PC-9 (cell line): ENCODE measurements around the gene CBR1. TPM values are rescaled to one million over a fixed set of nuclear protein-coding genes. Genes with fewer than 3 reads are reported as not detected.

Experiments used
- BruUV-seq: library from RNA; stranded (reverse); fragments of 400-500 nt; replicated peaks from 2 replicates; lab custom pipeline; 2021; lab: Mats Ljungman, UMichigan
- CTCF ChIA-PET: fragments of 300-600 bp; sonication (Branson Sonifier 250); formaldehyde crosslinking; loops from one replicate; lab custom pipeline; 2022; ENCODE audit warnings: antibody characterized with exemption; lab: Charles Lee
- POLR2A ChIA-PET: fragments of 300-600 bp; sonication (Branson Sonifier 250); formaldehyde crosslinking; loops from one replicate; lab custom pipeline; 2022; ENCODE audit warnings: antibody characterized with exemption; ENCODE audit not compliant: unreplicated experiment; lab: Charles Lee
- DNase-seq, 2 experiments: peaks; one replicate each; pipeline versions ENCODE4 v3.0.0 to v3.0.0-alpha.2; 2015 to 2022; ENCODE audit warnings: mixed read lengths in 1 of 2
- H2AFZ ChIP-seq: fragments of 200-600 bp; sonication (generic); 2 replicates; pipeline ENCODE4 v1.8.1; 2017; ENCODE audit warnings: antibody characterized with exemption
- H3F3A ChIP-seq: fragments of 200-600 bp; sonication (generic); 2 replicates; pipeline ENCODE4 v1.8.1; 2017; ENCODE audit warnings: antibody characterized with exemption, mild to moderate bottlenecking, low read depth; ENCODE audit not compliant: insufficient read depth
- H3K27ac ChIP-seq: fragments of 200-600 bp; sonication (generic); 2 replicates; pipeline ENCODE4 v1.6.1; 2016; ENCODE audit warnings: mixed run types
- H3K27me3 ChIP-seq: fragments of 200-600 bp; sonication (generic); 2 replicates; pipeline ENCODE4 v1.6.1; 2016; ENCODE audit warnings: low read depth, mixed run types; ENCODE audit not compliant: insufficient read depth
- H3K36me3 ChIP-seq: fragments of 200-600 bp; sonication (generic); 2 replicates; pipeline ENCODE4 v1.6.1; 2016; ENCODE audit warnings: low read depth, mixed run types
- H3K4me1 ChIP-seq: fragments of 200-600 bp; sonication (generic); replicated peaks from 2 replicates; pipeline ENCODE4 v1.6.1; 2016; ENCODE audit warnings: mixed run types; ENCODE audit not compliant: insufficient read depth
- H3K4me2 ChIP-seq: fragments of 200-600 bp; sonication (generic); 2 replicates; pipeline ENCODE4 v1.6.1; 2017; ENCODE audit warnings: mixed run types
- H3K4me3 ChIP-seq: fragments of 200-600 bp; sonication (generic); 2 replicates; pipeline ENCODE4 v1.6.1; 2016; ENCODE audit warnings: mixed run types
- H3K79me2 ChIP-seq: fragments of 200-600 bp; sonication (generic); 2 replicates; pipeline ENCODE4 v1.6.1; 2017; ENCODE audit warnings: low read depth, mixed run types
- H3K9me2 ChIP-seq: fragments of 200-600 bp; sonication (generic); 2 replicates; pipeline ENCODE4 v1.8.1; 2017; ENCODE audit warnings: mild to moderate bottlenecking; ENCODE audit not compliant: insufficient read depth
- H3K9me3 ChIP-seq: fragments of 200-600 bp; sonication (generic); 2 replicates; pipeline ENCODE4 v1.8.1; 2016; ENCODE audit warnings: low read depth; ENCODE audit not compliant: insufficient read depth
- H4K20me1 ChIP-seq: fragments of 200-600 bp; sonication (generic); 2 replicates; pipeline ENCODE4 v1.8.1; 2017; ENCODE audit not compliant: insufficient read depth
- EZH2 ChIP-seq: fragments of 200-600 bp; sonication (generic); IDR thresholded peaks from 2 replicates; pipeline ENCODE4 v1.8.0; 2017; ENCODE audit warnings: antibody characterized with exemption, low read depth
- intact Hi-C: fragments of 100-400 bp; cut with micrococcal nuclease; formaldehyde crosslinking; loops from one replicate; pipeline ENCODE4 v1.10.0; 2022; ENCODE audit not compliant: unreplicated experiment
- total RNA-seq: library from RNA; stranded (reverse); gene quantifications from 2 replicates; pipeline ENCODE4 v1.2.3, GENCODE V29; 2021
- TF ChIP-seq, protein P1 (sequence below): fragments of 200-600 bp; sonication (generic); conservative IDR thresholded peaks from 2 replicates; pipeline ENCODE4 v1.6.1; 2017; ENCODE audit warnings: mixed run types, antibody characterized with exemption, mild to moderate bottlenecking, moderate library complexity

CBR1 gene
- total RNA-seq, 1 experiment from 2014 or later = 80.2 TPM

DNA sequence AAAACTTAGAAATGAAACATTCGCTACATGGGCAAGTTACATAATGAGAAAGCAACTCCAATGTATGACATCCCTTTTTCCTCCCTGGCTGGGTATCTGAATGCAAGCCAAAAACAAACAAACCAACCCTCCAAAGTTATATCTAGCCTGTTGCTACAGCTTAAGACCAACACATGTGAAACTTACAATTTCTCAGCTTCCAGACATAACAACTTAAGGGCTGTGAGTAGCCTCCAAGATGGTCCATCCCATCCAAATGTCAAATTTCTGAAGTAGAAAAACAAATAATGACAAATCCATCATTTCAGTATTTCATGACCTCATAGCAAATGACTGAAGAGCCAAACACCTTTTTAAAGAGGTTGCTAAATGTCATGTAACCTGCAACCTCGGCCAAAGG, 29.4 kb upstream of the CBR1 start:
- H3K79me2 ChIP-seq = no peaks in the 10 kb centered on the region
- H3K9me2 ChIP-seq = no peaks in the 10 kb centered on the region
- no peak for DNase-seq
- no peak overlapping the region for H2AFZ ChIP-seq
- intact Hi-C loops = no loop called here
- H3F3A ChIP-seq = no peaks in the 10 kb centered on the region
- H4K20me1 ChIP-seq = no peaks in the 10 kb centered on the region
- no peak overlapping the region for H3K4me2 ChIP-seq
- no peak for TF ChIP-seq EZH2
- TF ChIP-seq, protein P1, sequence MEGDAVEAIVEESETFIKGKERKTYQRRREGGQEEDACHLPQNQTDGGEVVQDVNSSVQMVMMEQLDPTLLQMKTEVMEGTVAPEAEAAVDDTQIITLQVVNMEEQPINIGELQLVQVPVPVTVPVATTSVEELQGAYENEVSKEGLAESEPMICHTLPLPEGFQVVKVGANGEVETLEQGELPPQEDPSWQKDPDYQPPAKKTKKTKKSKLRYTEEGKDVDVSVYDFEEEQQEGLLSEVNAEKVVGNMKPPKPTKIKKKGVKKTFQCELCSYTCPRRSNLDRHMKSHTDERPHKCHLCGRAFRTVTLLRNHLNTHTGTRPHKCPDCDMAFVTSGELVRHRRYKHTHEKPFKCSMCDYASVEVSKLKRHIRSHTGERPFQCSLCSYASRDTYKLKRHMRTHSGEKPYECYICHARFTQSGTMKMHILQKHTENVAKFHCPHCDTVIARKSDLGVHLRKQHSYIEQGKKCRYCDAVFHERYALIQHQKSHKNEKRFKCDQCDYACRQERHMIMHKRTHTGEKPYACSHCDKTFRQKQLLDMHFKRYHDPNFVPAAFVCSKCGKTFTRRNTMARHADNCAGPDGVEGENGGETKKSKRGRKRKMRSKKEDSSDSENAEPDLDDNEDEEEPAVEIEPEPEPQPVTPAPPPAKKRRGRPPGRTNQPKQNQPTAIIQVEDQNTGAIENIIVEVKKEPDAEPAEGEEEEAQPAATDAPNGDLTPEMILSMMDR = no peak
- POLR2A ChIA-PET = no interaction called here
- no peaks in the 10 kb centered on the region for H3K4me1 ChIP-seq
- CTCF ChIA-PET = interaction anchor here (0.6 kb wide), 1 partner anchor 64 kb away, joined by 3 read pairs; no protein-coding TSS in a partner anchor
- no peaks in the 10 kb centered on the region for H3K27me3 ChIP-seq
- no TSS peak for BruUV-seq
- H3K27ac ChIP-seq = no peak overlapping the region
- H3K4me3 ChIP-seq = no peak overlapping the region
- 0 out of 2 replicates have a peak, but pooled peaks cover 3% of the 10 kb centered on the region for H3K36me3 ChIP-seq
- no peaks in the 10 kb centered on the region for H3K9me3 ChIP-seq

DNA sequence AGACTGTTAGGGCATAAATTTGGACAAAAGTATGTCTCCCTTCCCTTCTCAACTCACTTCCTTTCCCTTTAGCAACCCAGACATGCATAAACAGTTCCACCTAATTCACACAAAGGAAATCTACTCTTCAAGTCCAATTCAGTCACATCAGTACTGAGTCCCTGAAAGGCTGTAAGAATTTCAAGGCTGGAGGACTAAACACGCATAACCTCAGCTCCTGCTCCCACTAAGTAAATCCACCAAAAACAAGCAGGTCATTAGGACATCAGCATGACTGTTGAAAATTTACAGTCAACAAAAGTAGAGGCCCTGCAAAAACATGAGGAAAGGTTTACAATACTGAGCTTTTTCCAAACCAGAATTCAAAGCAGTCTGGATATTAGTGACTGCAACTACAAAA, 27.9 kb upstream of the CBR1 start:
- no peaks in the 10 kb centered on the region for H3K27me3 ChIP-seq
- H3K4me1 ChIP-seq = no peaks in the 10 kb centered on the region
- H3K9me2 ChIP-seq = no peaks in the 10 kb centered on the region
- intact Hi-C loops = no loop called here
- no peaks in the 10 kb centered on the region for H4K20me1 ChIP-seq
- no TSS peak for BruUV-seq
- no peaks in the 10 kb centered on the region for H3F3A ChIP-seq
- no peaks in the 10 kb centered on the region for H3K9me3 ChIP-seq
- H3K4me3 ChIP-seq = no peak overlapping the region
- POLR2A ChIA-PET = interaction anchor here (0.6 kb wide), 1 partner anchor 18 kb away, joined by 4 read pairs; no protein-coding TSS in a partner anchor
- no peak overlapping the region for H2AFZ ChIP-seq
- no peak for TF ChIP-seq EZH2
- TF ChIP-seq, protein P1 = no peak
- peaks cover 7% of the 10 kb centered on the region; the same call in 1 of the 2 replicates for H3K36me3 ChIP-seq
- H3K79me2 ChIP-seq = no peaks in the 10 kb centered on the region
- no peak overlapping the region for H3K27ac ChIP-seq
- H3K4me2 ChIP-seq = no peak overlapping the region
- DNase-seq = no peak
- CTCF ChIA-PET = no interaction called here

DNA sequence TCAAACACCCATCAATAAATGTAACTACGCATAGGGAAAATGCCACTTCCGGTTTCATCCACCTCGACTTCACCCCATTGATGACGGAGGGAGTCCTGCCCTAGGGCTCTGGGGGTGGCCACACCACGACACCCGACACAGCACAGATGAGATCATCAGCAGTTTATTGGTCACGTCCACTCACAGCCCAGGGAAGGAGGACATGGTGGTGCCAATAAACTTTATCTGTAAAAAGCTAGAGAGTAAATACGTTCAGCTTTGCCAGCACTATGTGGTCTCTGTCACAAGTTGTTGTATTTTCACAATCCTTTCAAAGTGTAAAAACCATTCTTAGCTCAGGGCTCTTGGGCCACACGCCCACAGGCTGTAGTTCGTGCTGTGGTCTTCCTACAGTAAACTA, 25.8 kb upstream of the CBR1 start:
- Histone ChIP-seq H3K27ac (no peak overlapping the region), H3K79me2 (no peaks in the 10 kb centered on the region), H4K20me1 (no peaks in the 10 kb centered on the region), H3K4me2 (no peak overlapping the region), H3K36me3 (peaks cover 7% of the 10 kb centered on the region; the same call in 1 of the 2 replicates), H2AFZ (no peak overlapping the region), H3K9me2 (no peaks in the 10 kb centered on the region), H3K4me1 (no peaks in the 10 kb centered on the region), H3K9me3 (no peaks in the 10 kb centered on the region), H3K27me3 (no peaks in the 10 kb centered on the region), H3F3A (no peaks in the 10 kb centered on the region), H3K4me3 (no peak overlapping the region)
- DNase-seq = no peak
- BruUV-seq = no TSS peak
- TF ChIP-seq, protein P1 = no peak
- TF ChIP-seq EZH2 = no peak
- intact Hi-C loops = no loop called here
- CTCF ChIA-PET = no interaction called here
- POLR2A ChIA-PET = no interaction called here
